Endothelial cell of umbilical vein (primary cell): Measurements from ENCODE around the gene CASP10. TPM values are rescaled to one million over a fixed set of nuclear protein-coding genes. Genes with fewer than 3 reads are reported as not detected.

Experiments
- BruUV-seq: library from RNA; stranded (reverse); fragments of 400-500 nt; replicated peaks from 2 replicates; lab custom pipeline; 2021; lab: Mats Ljungman, UMichigan
- CTCF ChIA-PET: fragments of 300-600, 350-600 bp; sonication (Branson Sonifier 250); formaldehyde crosslinking; loops from one replicate; lab custom pipeline; 2021; ENCODE audit warnings: antibody characterized with exemption, inconsistent platforms; lab: Charles Lee
- POLR2A ChIA-PET: fragments of 300-600, 350-600 bp; sonication (Branson Sonifier 250); formaldehyde crosslinking; loops from one replicate; lab custom pipeline; 2021; ENCODE audit warnings: antibody characterized with exemption, inconsistent platforms; lab: Charles Lee
- DNase-seq: peaks from one replicate; pipeline ENCODE4 v3.0.0-alpha.2; 2011; ENCODE audit warnings: low read depth, low spot score
- FAIRE-seq: peaks from 2 replicates; lab custom pipeline; 2011; peaks lifted over from hg19 to GRCh38; lab: Jason Lieb, UNC
- H2AFZ ChIP-seq: 2 replicates; pipeline ENCODE4 v1.6.0; 2012; ENCODE audit warnings: low read depth, low read length, control low read depth, inconsistent platforms
- H3K27ac ChIP-seq: 2 replicates; pipeline ENCODE4 v1.5.1; 2011; ENCODE audit warnings: low read depth, mild to moderate bottlenecking, control low read depth, low read length, moderate library complexity; ENCODE audit not compliant: insufficient read depth
- H3K27me3 ChIP-seq, 2 experiments: 2 replicates each; pipeline versions ENCODE4 v1.6.0 to v1.6.1; 2011; ENCODE audit warnings: low read length in 2 of 2, mixed read lengths in 1 of 2; ENCODE audit not compliant: control insufficient read depth in 2 of 2, insufficient read depth in 2 of 2
- H3K36me3 ChIP-seq, 2 experiments: 2 replicates in 1 of 2; 3 replicates in 1 of 2; pipeline ENCODE4 v1.5.1; 2011; ENCODE audit warnings: low read length in 2 of 2, mild to moderate bottlenecking in 1 of 2, moderate library complexity in 1 of 2; ENCODE audit not compliant: control insufficient read depth in 2 of 2, insufficient read depth in 2 of 2; ENCODE audit errors: extremely low read depth in 1 of 2
- H3K4me1 ChIP-seq: 3 replicates; pipeline ENCODE4 v1.5.1; 2011; ENCODE audit warnings: mild to moderate bottlenecking, low read length; ENCODE audit not compliant: control insufficient read depth, insufficient read depth; ENCODE audit errors: extremely low read depth
- H3K4me2 ChIP-seq: 2 replicates; pipeline ENCODE4 v1.6.1; 2011; ENCODE audit warnings: low read length, control low read depth, mixed read lengths; ENCODE audit not compliant: insufficient read depth
- H3K4me3 ChIP-seq, 3 experiments: fragments of 200-600 bp in 1 of 3; sonication (generic), shearing (Covaris generic) in 1 of 3; replicated peaks in 1 of 3; 2 replicates each; pipeline ENCODE4 v1.5.1; 2011 to 2016; ENCODE audit warnings: control low read depth in 3 of 3, low read length in 3 of 3, mild to moderate bottlenecking in 2 of 3, inconsistent platforms in 1 of 3, low read depth in 1 of 3, moderate library complexity in 1 of 3; ENCODE audit not compliant: insufficient read depth in 1 of 3
- H3K79me2 ChIP-seq: 2 replicates; pipeline ENCODE4 v1.6.0; 2012; ENCODE audit warnings: low read length, inconsistent platforms; ENCODE audit not compliant: control insufficient read depth, insufficient read depth
- H3K9ac ChIP-seq: replicated peaks from 2 replicates; pipeline ENCODE3; 2011; ENCODE audit warnings: low read length, control low read depth; ENCODE audit not compliant: insufficient read depth; ENCODE audit errors: extremely low read depth
- H3K9me1 ChIP-seq: replicated peaks from 3 replicates; pipeline ENCODE4 v1.6.0; 2011; ENCODE audit warnings: mild to moderate bottlenecking, low read length; ENCODE audit not compliant: control insufficient read depth, insufficient read depth; ENCODE audit errors: extremely low read depth
- H3K9me3 ChIP-seq: replicated peaks from 2 replicates; pipeline ENCODE4 v1.5.1; 2012; ENCODE audit warnings: low read length, inconsistent platforms; ENCODE audit not compliant: control insufficient read depth, insufficient read depth
- H4K20me1 ChIP-seq: replicated peaks from 2 replicates; pipeline ENCODE3; 2011; ENCODE audit warnings: mild to moderate bottlenecking, low read length; ENCODE audit not compliant: control insufficient read depth, insufficient read depth; ENCODE audit errors: extremely low read depth
- FOS ChIP-seq: IDR thresholded peaks from 2 replicates; pipeline ENCODE4 v1.6.1; 2011; ENCODE audit warnings: mild to moderate bottlenecking, low read length, moderate library complexity, borderline replicate concordance; ENCODE audit not compliant: insufficient read depth
- GATA2 ChIP-seq: IDR thresholded peaks from 2 replicates; pipeline ENCODE4 v1.7.0; 2011; ENCODE audit warnings: low read depth, mild to moderate bottlenecking, moderate library complexity, mixed read lengths, low read length; ENCODE audit not compliant: insufficient read length, insufficient read depth
- JUN ChIP-seq: IDR thresholded peaks from 2 replicates; pipeline ENCODE4 v1.6.1; 2011; ENCODE audit warnings: borderline replicate concordance, low read depth; ENCODE audit not compliant: insufficient read length, insufficient read depth
- MAX ChIP-seq: IDR thresholded peaks from 2 replicates; pipeline ENCODE4 v1.6.1; 2011; ENCODE audit not compliant: insufficient read depth, insufficient read length
- POLR2A ChIP-seq: IDR thresholded peaks from 2 replicates; pipeline ENCODE4 v1.6.1; 2012; ENCODE audit warnings: low read depth, mild to moderate bottlenecking, control low read depth, low read length
- POLR2AphosphoS5 ChIP-seq: IDR thresholded peaks from 2 replicates; pipeline ENCODE4 v1.6.1; 2012; ENCODE audit warnings: low read depth, mild to moderate bottlenecking, control low read depth, low read length, moderate library complexity; ENCODE audit not compliant: insufficient read depth
- dilution Hi-C: fragments of 300-500 bp; cut with MboI; formaldehyde crosslinking; loops from one replicate; pipeline ENCODE4 v1.15.0; 2019; ENCODE audit warnings: low sequenced_read_pairs; ENCODE audit not compliant: extremely low pct_ligation_motif_present
- intact Hi-C: fragments of 100-400 bp; cut with micrococcal nuclease; formaldehyde crosslinking; loops from one replicate; pipeline ENCODE4 v1.10.0; 2022
- polyA plus RNA-seq, 4 experiments: library from polyadenylated mRNA; depleted of rRNA in 3 of 4; stranded (reverse) in 3 of 4; unstranded in 1 of 4; fragments of >200 nt; gene quantifications; 2 replicates each; pipeline versions ENCODE4 v1.2.1 to v1.2.3, GENCODE V29; 2011 to 2012; ENCODE audit warnings: missing spikeins in 1 of 4
- total RNA-seq: library from RNA; stranded (reverse); gene quantifications from 2 replicates; pipeline ENCODE4 v1.2.3, GENCODE V29; 2021

The CASP10 gene
- total and polyA plus RNA-seq, 2 donors (not counting 3 experiments of a cell fraction or from before 2014, with no cell fraction given), result 16.4 to 37.6 TPM

- intact Hi-C loops, result loop anchor here (1.0 kb wide), 2 partner anchors 21 to 33 kb away; no protein-coding TSS in a partner anchor
- H3K9me3 ChIP-seq, result no peaks in the 10 kb centered on the region
- TF ChIP-seq GATA2, result peak; percentile 88
- peak; percentile 93 for TF ChIP-seq JUN
- TF ChIP-seq POLR2AphosphoS5, result peak; percentile 50
- no peak for TF ChIP-seq MAX
- TF ChIP-seq FOS, result peak; percentile 78
- peak; percentile 4 for TF ChIP-seq POLR2A
- H3K9me1 ChIP-seq, result no peaks in the 10 kb centered on the region
- dilution Hi-C loops, result no loop called here
- peaks cover 47% of the 10 kb centered on the region for H3K4me1 ChIP-seq
- H4K20me1 ChIP-seq, result no peaks in the 10 kb centered on the region
- no peak overlapping the region for H3K4me3 ChIP-seq
- no peaks in the 10 kb centered on the region for H3K27me3 ChIP-seq
- H3K36me3 ChIP-seq, result peaks cover 19 to 31% of the 10 kb centered on the region in 2 experiments
- H3K9ac ChIP-seq, result peak overlapping the region; percentile 63
- peak; percentile 84 for DNase-seq
- peak overlapping the region; percentile 65 for H3K4me2 ChIP-seq
- H2AFZ ChIP-seq, result no peak overlapping the region
- peaks cover 27% of the 10 kb centered on the region for H3K79me2 ChIP-seq
- ChIA-PET CTCF (interaction anchor here (0.7 to 2.6 kb wide), 6 partner anchors 20 to 82 kb away, joined by 3 to 10 read pairs (median 6); no protein-coding TSS in a partner anchor), POLR2A (interaction anchor here (0.7 to 1.3 kb wide), 4 partner anchors 21 to 36 kb away, joined by 4 to 5 read pairs (median 5); partner anchors contain the start of gene CFLAR)
- H3K27ac ChIP-seq, result peak overlapping the region; percentile 84
- FAIRE-seq, result peak; percentile 81
- no TSS peak for BruUV-seq
Measured at GRCh38 chr2:201151127-201151981, 31.6 kb upstream of the CASP10 start.

GRCh38 chr2:201152517-201152916, 30.4 kb upstream of the CASP10 start:
- no peak for TF ChIP-seq GATA2
- TF ChIP-seq MAX, result no peak
- peaks cover 47% of the 10 kb centered on the region for H3K4me1 ChIP-seq
- no peaks in the 10 kb centered on the region for H4K20me1 ChIP-seq
- H2AFZ ChIP-seq, result no peak overlapping the region
- H3K27ac ChIP-seq, result peak overlapping the region; percentile 84
- DNase-seq, result no peak
- no peaks in the 10 kb centered on the region for H3K9me3 ChIP-seq
- no peak overlapping the region for H3K4me2 ChIP-seq
- H3K4me3 ChIP-seq, result no peak overlapping the region
- no peak for FAIRE-seq
- ChIA-PET POLR2A (no interaction called here), CTCF (interaction anchor here (2.6 kb wide), 1 partner anchor 83 kb away, joined by 7 read pairs; no protein-coding TSS in a partner anchor)
- H3K36me3 ChIP-seq, result peaks cover 21 to 25% of the 10 kb centered on the region in 2 experiments
- dilution Hi-C loops (no loop called here), intact Hi-C loops (no loop called here)
- BruUV-seq, result no TSS peak
- no peaks in the 10 kb centered on the region for H3K9me1 ChIP-seq
- H3K9ac ChIP-seq, result peak overlapping the region; percentile 63
- H3K79me2 ChIP-seq, result peaks cover 27% of the 10 kb centered on the region
- H3K27me3 ChIP-seq, result no peaks in the 10 kb centered on the region
